GM18873 (cell line): ENCODE data around the gene MMGT1.
A peak's percentile ranks its signal among the peaks of the same experiment; 100 is the strongest.

Experiments
- ATAC-seq: cut with Tn5 transposase; IDR thresholded peaks from one replicate; pipeline ENCODE4 v1.9.1; 2021; ENCODE audit warnings: mild to moderate bottlenecking, moderate library complexity, moderate number of reproducible peaks; ENCODE audit not compliant: unreplicated experiment, low FRiP score

MMGT1 gene

DNA sequence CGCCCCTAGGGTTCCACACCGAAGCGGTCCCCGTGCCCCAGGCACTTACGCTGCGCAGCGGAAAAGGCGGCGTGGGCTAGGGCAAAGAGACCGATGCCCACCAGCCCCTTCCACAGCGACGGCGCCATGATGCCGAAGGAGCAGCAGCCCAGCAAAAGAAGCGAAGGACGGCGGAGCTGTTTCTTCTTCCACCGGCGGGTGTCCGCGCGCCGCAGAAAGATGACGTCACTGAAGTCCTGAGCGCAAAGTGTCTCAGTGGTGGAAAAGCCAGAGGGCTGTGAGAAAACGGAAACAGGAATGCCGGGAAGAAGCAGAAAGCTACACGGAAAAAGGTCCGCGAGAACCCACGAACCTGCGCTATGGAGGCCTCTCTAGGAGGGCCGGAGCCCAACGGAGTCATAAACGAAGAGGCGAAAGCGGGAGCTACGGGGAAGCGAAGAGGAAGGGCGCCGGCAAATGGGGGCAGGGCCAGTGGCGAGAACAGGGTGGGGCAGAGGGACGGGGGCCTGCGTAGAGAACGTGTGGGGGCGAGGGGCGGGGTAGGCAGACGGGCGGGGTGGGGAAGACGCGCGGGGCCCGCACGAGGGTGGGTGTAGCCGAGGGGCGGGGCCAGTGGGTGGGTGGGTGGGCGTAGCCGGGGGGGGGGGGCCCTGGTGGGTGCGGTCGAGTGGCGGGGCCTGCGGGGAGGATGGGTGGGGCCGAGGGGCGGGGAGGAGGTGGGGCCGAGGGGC lies at the start of gene MMGT1:
Gene MMGT1, minus strand, starts transcription at position 441 of the 731 bp plus-strand sequence. Its CDS starts 313 bp downstream, at position 128.
- ATAC-seq, result peak; percentile 51

DNA sequence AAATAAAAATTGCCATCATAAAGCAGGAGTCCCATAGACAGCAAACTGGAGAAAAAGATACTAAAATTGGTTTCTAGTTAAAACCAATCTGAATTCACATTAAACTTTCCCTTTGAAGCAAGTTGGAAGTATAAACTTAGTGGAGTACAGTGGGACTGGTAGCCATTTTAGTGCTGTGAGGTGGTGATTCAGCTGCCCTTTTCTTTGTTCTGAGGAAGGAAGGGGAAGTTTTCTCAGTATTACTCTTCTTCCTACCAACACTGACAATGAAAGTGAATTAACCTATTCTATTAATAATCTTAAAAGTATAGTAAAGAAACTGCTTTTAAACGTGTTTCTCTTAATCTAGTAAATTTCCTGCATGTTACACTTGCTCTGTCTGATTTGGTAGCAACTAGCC lies 48.1 kb upstream of the MMGT1 start:
- peak; percentile 54 for ATAC-seq

DNA sequence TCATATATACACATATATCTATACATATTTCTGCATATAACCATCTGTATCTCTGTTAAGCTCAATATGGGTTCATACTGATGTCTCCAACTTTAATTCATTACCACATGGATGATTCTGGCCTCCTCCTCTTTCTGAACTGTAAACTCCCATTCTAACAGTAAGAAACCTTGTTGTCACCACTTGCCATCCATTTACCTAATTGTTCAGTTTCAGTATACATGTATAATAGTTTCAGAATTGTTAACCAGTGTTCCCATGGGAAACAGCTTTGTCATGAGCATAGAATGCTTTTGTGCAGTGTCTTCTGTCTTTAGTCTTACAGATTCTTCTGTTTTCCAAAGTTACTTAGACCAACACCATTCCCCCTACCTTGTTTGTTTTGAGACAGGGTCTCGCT lies 47.4 kb upstream of the MMGT1 start:
- ATAC-seq, result peak; percentile 71

DNA sequence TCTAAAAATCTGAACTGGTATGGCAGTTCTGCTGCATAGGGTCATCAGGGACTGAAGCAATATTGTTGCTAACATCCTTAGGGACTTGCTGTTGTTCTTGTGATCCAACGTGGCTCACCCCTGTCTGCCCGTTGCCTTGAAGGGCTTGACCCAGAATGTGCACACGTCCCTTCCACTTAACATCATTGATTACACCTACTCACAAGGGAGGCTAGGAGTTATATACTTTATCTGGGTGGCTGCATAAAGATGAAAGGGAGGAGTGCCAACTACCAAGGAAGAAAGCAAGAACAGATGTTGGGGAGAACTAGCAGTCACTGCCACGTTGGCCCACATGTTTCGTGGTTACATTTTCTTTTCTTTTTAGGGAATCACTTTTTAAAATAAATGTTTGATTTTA lies 45.4 kb upstream of the MMGT1 start:
- ATAC-seq, result no peak

DNA sequence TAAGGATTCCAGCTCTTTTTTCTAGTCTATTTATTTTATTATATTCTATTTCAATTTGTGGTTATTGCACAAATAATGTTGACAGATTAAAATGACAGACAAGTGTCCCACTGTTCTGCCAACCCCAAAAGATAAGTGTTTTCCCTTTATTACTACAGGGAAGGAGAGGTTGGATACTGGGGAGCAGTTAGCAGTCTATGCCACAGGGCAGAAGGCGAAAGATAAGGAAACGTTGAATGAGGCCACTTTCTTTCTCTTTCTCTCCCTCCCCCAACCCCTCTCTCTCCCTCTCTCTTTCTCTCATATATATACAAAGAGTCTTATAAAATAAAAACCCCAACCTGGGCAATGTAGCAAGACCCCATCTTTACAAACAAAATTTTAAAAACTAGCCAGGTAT lies 43.1 kb upstream of the MMGT1 start:
- no peak for ATAC-seq

DNA sequence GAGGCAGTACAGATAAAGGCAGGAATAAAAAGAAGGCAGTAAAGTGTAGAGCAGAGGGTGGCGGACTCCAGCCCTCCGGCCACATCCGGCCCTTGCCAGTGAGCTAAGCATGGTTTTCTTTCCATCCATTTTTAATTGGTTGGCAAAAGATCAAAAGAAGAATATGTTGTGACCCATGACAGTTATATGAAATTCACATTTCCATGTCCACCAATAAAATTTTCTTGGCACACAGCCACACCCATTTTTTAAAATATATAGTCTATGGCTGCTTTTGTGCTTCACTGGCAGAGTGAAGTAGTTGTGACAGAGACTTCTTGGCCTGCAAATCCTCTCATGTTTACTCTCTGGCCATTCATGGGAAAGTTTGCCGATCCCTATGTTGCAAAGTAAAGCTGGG lies 41.2 kb upstream of the MMGT1 start:
- ATAC-seq, result no peak

DNA sequence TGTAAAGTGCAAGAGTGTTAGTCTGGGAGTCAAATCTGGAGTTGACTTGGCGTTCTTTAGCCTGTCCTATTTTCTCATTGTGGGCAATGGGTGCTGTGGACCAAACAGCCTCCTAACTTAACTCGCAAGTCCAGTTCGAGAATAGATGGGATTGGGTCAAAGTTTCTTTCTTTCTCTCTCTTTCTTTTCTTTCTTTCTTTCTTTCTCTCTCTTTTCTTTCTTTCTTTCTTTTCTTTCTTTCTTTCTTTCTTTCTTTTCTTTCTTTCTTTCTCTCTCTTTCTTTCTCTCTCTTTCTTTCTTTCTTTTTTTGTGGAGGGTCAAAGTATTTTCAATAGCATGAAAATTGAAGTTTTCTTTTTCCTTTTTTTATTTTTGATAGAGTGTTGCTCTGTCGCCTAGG lies 14.5 kb upstream of the MMGT1 start:
- no peak for ATAC-seq

DNA sequence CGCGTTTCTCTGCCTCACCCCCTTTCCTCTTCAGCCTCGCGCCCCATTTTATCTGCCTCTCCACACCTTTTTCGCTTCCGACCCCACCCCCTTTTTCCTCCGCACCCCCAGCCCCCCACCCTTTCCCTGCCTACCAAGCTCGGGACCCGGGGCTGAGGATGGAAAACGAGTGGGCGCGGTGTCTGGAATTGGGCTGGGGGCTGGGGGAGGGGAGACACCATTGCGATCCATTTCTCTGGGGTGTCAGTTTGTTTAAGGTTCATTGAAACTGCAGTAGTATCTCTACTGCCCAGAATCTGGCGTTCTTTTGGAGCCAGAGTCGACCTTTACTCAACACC lies 12.2 kb upstream of the MMGT1 start:
- no peak for ATAC-seq

DNA sequence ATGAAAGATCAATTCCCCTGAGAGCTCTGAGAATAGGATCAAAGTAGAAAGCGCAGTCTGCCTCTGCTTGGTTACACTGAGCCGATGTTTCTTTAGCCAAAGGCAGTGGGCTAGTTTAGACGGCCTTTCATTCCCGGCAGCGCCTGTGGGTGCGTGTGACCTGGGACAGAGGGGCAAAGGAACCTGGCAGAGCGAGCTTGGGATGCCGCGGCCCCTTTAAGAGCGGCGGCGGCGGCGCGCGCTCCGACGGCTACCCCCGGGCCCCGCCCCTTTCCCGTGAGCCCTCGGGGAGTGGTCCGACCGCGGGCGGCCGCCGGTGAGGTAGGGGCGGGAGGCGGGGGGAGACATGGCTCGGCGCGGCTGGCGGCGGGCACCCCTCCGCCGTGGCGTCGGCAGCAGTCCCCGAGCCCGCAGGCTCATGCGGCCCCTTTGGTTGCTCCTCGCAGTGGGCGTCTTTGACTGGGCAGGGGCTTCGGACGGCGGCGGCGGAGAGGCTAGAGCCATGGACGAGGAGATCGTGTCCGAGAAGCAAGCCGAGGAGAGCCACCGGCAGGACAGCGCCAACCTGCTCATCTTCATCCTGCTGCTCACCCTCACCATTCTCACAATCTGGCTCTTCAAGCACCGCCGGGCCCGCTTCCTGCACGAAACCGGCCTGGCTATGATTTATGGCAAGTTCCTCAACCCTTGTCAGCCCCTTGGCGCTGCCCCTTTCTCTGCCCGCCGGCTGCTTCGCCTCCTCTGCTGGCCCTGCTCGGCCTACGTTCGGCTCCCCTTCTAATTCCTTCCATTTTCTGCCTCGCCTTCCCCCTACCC lies 11.6 kb upstream of the MMGT1 start, which contains the start of gene SLC9A6:
Gene SLC9A6, plus strand, starts transcription at position 279 of the 816 bp plus-strand sequence. Its CDS starts 224 bp downstream, at position 503.
- ATAC-seq, result peak; percentile 72

DNA sequence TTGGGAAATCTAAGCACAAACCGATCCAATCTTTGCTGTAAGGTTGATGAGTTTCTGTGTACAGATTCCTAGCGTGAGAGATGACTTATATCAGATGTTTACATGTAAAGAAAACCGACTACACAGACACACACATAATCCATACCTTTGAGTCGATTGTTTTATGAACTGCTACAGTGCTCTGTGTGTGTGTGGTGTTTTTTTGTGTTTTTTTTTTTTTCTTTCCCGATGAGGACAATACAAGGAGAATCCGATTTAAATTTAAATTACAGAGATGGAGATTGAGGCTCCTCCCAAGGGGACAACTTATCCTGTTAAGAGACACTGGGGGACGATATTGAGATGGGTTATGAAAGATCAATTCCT lies 11.0 kb upstream of the MMGT1 start:
- no peak for ATAC-seq

DNA sequence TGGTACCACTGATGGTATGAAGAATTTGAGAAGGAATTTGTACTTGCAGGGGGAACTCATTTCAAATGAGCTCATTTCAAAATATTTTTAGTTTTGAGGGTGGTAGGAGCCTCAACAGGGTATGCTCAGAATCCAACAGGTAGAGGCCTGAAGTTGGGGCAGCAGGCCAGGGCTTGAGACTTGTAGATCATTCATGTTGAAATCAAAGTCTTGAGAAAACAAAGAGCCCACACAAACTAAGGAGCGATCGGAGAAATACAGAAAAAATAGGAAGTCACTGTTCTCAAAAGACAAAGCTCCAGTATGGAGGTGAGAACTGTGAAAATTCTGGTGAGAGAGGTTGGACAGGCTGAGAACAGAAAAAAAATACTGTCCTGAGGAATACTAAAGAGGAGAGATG lies 10.5 kb upstream of the MMGT1 start:
- ATAC-seq, result no peak

DNA sequence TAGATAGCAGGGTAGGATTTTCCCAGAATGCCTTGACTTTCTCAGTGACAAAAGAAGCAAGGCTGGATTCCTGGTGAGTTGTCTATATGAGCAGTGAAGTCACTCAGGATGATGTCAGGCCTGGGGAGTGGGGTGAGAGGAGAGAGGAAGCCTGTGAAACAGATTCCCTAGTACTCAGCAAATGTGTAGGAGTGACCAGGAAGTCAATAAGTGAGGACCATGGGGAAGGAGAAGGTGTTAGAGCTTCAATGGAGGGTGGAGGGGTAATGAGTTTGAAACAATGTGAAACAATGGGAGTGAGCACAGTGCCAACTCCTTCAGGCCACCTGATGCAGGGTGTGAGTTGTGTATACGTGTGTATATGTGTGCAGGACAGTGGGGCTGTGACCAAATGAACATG lies 9.1 kb upstream of the MMGT1 start:
- ATAC-seq, result no peak

DNA sequence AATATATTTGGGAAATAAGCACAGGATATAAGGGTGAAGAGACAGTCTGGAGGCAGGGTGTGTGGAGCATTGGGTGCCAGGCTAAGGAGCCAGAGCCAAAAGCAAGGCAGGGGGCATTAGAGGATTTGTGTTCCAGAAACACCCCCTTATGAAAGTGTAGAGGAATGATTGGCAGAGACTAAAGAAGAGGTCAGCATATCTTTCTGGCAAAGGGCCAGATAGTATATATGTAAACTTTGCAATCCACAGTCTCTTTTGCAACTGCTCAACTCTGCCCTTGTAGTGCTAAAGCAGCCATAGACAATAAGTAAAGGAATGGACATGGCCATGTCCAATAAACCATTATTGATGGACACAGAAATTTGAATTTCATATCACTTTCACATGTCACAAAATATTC lies 7.9 kb upstream of the MMGT1 start:
- ATAC-seq, result no peak

DNA sequence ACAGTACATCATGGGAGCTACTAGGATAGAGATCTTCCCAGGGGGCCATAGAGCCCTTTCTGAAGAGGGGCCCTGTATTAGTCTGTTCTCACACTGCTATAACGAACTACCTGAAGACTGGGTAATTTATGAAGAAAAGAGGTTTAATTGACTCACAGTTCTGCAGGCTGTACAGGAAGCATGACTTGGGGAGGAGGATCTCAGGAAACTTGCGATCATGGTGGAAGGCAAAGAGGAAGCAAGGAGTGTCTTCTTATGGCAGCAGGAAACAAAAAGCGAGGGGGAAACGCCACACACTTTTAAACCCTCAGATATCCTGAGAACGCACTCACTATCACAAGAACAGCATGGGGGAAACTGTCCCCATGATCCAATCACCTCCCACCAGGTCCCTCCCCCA lies 7.2 kb upstream of the MMGT1 start:
- no peak for ATAC-seq

DNA sequence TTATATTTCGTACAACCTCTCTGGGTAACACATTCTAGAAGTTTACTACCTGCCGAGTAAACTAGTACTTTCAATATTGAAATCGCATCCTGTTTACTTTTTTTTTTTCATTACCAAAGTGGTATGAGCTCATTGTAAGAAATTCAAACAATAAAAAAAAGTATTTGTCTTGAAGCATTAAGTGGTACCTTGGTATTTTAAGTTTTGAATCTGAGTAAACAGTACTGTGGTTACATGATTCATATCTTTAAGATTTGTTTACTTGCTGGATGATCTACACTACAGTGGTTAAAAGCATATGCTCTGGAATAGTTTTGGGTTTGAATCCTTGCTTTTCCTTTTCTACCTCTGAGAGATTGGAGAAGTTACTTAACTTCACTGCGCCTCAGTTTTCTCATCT lies 3.8 kb upstream of the MMGT1 start:
- ATAC-seq, result no peak

DNA sequence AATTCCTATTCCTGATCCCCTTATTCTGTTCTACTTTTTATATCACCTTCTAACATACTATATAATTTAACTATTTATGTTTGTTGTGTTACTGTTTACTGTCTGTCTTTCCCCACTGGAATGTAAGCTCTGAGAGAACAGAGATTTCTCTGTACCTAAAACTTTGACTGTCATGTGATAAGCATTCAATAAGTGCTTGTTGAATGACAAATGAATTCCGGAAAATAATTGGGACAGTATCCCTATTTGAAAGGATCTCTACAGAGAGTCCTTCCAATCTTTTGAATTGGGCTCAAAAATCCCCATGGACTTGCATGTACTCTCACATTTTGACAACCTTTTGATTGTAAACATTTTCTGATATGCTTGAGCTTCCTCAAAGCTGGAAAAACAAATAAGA lies 1.6 kb upstream of the MMGT1 start:
- no peak for ATAC-seq

DNA sequence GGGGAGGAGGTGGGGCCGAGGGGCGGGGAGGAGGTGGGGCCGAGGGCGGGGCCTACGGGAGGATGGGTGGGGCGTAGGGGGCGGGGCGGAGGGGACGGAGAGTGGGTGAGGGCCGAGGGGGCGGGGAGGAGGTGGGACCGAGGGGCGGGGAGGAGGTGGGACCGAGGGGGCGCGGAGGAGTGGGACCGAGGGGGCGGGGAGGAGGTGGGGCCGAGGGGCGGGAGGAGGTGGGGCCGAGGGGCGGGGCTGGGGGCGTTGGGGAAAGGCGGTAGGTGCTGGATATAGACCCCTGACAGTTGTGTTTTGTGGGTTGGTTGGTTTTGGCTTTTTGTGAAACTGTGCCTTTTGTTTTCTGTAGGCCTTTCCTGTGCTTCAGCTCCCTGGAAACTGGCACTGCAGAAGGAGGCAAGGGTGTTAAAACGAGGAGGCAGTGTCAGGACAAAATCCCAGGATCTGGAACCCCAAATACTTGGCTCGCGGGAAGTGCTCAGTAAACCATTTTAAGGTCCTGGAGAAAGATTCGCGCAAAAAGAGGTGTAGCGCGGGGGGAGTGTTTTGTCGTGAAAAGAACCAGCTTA lies 580 bp upstream of the MMGT1 start:
- no peak for ATAC-seq

DNA sequence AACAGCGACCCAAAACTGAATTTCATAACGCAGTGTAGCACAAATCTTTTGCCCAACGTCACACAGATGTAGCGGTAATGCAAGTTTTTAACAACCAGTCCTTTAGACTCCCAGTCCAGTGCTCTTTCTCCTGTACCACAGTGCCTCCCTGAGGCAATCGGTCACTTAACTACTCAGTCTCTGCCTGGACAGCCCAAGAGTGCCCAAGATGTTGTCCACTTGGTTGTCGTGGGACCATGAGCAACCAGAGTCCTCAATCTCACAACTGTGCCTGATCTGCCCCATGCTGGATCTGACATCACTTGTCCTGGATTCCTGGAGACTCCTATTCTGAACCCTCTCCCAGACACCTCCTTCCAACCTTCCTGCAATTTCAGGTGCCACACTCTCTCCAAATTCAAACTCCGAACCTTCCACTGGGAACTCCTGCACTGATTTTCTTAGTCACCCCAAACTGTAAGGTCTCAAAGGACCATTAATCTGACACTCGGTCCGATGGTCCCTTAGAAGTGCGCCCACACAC lies 702 bp downstream of the MMGT1 start:
- ATAC-seq, result peak; percentile 40

DNA sequence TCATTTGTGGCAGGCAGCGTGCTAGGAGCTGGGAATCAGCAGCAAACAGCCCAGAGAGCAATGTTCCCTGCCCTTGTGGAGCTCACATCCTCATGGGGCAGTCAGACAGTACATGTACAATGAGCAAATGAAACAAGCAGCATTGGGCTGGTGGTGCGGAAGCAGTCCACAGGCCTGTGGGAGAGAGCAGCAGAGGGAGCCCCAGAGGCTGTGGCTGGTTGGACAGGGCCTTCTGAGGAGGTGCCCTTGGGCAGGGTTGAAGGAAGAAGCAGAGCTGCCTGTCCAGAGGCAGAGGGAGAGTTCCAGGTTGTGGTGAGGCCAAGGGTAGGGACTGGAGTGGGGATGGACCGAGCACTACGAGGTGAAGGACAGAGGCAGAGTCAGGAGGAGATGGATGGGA lies 22.5 kb downstream of the MMGT1 start:
- ATAC-seq, result no peak

DNA sequence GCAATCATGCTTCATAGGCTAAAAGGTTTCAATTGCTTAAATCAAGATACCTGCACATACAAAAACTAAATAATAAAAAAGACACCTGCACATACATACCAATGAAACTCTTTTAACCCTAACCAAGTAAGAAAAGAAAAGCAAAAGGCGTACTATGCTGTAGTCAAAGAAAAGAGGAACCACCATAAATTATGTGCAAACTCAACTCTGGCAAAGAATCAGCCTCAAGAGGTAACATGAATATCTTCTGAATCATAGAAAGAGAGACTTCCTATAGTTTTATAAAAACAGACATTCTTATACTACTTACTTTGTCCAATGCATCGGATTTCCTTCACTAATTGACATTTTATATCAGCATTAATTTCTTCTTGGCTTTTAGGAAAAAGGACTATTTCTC lies 29.3 kb downstream of the MMGT1 start:
- no peak for ATAC-seq
